Right renal pelvis (tissue), 4 donors: ENCODE results near the gene PSMB10. TPM values are rescaled to one million over a fixed set of nuclear protein-coding genes. Genes with fewer than 3 reads are reported as not detected.

Source experiments
- DNase-seq, 4 donors: peaks; one replicate each; pipeline ENCODE4 v3.0.0-alpha.2; 2013; ENCODE audit warnings: low read depth in 4 of 4, low spot score in 3 of 4, missing footprints in 1 of 4
- polyA plus RNA-seq, 4 donors: library from polyadenylated mRNA; unstranded; fragments of 120-200 nt; gene quantifications; one replicate each; pipeline ENCODE4 v1.2.1, GENCODE V29; 2013; ENCODE audit not compliant: insufficient read length in 4 of 4

PSMB10 gene
- polyA plus RNA-seq, 4 donors = 20.0 to 30.3 (median 21.3) TPM

GRCh38 chr16:67964477-67965131 lies 28.0 kb upstream of the PSMB10 start:
- DNase-seq = no peak

DNA sequence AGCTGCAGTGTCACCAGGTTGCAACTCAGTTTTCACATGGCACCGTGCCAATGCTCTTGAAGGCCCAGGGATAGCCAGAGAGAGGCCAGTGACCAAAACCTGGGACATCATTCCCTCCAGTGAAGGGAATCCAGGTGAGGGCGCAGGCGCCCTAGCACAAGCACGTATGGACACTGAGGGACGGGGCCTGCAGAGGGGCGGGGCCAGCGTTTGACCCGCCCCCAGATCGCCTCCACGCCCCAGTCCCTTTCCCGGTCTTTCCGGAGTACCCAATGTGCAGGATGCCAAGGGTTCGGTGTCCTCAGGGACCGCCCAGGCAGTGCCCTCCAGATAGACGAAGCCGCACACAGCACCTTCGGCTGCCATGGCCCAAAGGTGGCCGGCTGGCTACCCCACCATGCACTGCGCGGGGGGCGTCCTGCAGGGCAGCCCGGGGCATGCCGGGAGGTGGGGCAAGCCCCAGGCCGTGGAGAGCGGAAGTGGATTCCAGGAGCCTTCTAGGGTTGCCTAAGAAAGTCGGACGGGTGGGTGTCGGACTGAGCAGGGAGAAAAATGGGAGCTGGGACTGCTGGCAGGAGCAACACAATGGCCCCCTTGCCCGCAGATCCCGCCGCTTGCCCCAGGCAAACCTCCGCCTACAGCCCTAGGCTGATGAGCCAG lies 27.1 kb upstream of the PSMB10 start:
- DNase-seq = no peak

DNA sequence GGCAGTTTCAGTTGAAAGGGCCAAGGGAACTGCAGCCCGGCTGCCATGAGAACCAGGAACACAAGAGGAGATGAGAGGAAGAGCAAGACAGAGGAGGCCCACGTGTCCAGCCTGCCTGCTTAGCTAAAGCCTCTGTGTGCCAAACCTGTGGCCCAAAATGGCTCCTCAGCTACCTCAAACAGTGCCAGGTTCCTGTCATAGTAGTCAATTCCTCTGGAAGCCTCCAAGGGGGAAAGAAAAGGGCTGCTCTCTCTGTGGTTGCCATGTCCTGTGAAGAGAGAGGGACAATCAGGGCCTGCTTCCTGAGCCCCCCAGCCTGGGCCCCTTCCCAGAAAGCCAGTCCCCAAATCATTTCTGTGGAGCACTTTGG lies 26.6 kb upstream of the PSMB10 start:
- no peak for DNase-seq

- no peak for DNase-seq
Measured at GRCh38 chr16:67962135-67962534, 25.5 kb upstream of the PSMB10 start.

- DNase-seq = no peak
Measured at GRCh38 chr16:67961551-67961957, 24.9 kb upstream of the PSMB10 start.

GRCh38 chr16:67959536-67960329 lies 23.1 kb upstream of the PSMB10 start:
- DNase-seq = no peak

DNA sequence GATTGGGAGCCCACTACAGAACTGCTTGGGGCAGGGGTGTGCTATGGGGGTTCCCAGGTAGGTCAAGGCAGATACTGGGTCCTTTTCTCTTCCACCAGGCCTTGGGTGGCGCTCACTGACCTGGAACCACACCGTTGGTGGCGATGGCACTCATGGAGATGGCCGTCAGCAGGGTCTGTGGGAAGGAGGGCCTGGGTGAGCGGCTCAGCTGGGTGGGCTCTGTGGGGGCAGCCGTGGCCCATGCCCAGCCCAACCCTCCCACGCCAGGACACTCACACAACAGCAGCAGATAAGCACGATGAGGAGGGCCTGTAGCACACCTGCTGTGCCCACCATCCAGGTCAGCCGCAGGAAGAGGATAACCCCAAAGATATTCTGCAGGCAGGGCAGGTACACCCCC lies 21.0 kb upstream of the PSMB10 start:
- DNase-seq = no peak

DNA sequence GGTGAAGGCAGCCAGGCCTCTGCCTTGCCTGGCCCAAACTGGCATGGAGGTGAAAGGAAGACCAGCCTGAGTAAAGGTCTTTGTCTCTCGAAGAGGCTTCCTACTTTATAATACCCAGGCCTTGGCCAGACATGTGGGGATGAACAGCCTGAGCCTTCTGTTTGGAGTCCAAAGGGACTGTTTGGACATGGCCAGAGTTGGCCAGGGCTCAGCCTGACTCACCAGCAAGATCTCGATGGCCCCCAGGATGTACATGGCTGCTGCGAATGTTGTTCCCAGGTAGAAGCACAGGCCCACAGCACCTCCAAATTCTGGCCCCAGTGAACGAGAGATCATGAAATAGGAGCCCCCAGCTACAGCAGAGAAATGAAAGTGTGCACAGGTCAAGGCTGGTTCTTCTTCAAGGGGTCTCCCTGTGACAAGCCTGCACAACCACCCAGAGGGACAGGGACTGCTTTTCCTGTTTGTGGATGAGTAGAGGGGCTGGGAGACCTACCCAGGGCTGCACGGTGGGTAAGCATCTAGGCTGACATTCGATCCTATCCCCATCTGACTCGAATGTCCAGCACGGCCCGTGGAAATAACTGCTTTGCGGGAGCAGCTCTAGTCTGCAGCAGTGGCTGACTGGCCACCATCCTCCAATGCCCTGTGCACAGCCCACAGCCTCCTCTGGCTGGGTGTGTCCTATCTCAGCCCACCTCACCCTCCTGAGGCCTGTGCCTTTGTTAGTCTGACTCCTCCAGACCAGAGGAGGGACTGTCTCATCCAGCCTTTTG lies 18.0 kb upstream of the PSMB10 start:
- DNase-seq = no peak

GRCh38 chr16:67953641-67954375 lies 17.2 kb upstream of the PSMB10 start:
- DNase-seq = no peak

DNA sequence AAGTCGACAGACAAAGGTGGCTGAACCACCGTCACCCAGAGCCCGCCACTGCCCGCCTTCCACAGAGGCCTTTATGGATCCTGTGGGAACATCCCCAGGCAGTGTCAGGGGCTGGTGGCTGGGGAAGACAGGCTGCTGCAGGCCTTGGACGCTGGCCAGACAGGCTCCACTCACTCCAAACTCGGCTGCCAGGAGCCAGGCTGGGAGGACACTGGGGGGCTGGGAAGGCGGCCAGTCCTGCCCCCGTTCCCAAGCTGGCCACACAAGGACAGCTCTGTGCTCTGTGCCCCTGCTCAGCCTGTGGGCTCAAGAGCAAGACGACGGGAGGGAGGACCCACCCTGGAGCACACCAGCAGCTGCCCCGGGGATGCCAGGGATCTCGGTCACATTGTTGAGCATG lies 14.8 kb upstream of the PSMB10 start:
- no peak for DNase-seq

DNA sequence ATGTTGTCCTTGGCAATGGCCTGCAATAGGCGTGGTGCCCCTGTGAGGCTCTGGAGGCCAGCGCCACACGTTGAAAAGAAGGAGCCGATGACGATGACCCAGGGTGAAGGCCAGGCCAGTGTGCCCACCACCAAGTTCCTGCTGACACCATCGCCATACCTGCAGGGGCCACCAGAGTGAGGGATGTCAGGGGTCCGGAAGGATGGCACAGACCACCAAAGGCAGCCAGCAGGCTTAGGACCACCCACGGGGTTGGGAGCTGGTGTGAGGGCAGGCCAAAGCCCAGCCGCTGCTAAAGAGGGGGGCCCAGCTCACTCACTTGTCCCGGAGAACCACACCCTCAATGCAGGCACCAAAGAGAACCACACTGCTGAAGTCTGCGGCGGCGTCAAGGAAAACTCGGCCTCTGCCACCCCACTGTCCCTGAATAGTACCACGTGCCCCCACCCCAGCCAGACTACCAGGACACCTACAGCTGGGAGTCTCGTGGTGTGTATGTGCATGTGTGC lies 13.7 kb upstream of the PSMB10 start:
- DNase-seq = no peak

DNA sequence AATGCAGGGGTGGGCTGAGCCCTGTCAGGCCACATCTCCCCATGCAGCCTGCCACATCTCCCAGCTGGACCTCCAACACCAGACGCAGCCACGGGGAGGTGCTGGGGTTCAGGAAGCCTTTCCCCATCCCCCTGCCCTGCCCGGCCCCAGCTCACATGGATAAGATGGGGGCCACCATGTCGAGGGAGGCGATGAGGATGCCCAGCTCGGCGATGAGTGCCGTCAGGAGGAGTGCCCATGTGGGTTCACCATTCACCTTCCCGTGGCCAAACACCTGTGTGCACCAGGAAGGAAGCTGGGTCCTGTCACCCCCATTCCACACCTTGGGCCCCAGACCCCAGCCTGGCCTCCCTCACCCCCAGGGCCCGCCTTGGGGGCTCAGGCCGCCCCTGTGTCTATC lies 13.0 kb upstream of the PSMB10 start:
- no peak for DNase-seq

- DNase-seq = no peak
Measured at GRCh38 chr16:67948015-67948414, 11.4 kb upstream of the PSMB10 start.

GRCh38 chr16:67946966-67947558 lies 10.4 kb upstream of the PSMB10 start:
- no peak for DNase-seq

- DNase-seq = no peak
Measured at GRCh38 chr16:67946128-67946569, 9.5 kb upstream of the PSMB10 start.

- no peak for DNase-seq
Measured at GRCh38 chr16:67945392-67945933, 8.8 kb upstream of the PSMB10 start.

DNA sequence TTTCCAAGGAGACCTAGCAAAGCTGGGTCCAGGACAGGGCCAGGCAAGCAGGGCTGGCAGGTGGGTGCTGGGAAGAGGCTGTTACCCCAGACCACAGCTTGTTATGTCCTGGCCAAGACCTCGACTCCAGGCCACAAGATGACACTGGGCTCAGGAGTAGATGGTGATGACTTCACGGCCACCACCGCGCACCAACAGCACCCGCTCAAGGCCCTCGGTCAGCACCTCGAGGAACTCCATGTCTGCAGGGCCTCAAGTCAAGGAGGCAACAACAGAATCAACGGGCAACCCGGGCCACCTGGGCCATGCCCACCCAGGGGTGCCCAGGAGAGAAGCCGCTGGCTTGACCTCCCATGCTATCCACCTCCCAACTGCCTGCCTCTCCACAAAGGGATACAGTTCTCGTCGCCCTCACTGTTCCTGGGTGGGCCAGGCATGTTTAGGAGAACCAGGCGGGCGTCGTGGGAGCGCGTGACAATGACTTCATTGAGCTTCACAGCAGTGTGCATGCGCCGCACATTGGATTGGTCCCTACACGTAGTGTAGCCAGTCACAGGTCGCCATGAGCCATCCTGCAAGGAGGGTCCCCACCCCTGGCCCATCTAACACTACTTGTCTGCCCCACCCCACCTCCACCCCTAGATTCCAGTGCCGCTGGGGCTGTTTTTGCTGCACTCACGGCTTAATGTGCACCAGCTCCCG lies 8.2 kb upstream of the PSMB10 start:
- DNase-seq = no peak

GRCh38 chr16:67943619-67944504 lies 7.2 kb upstream of the PSMB10 start, which contains the start of gene LCAT:
LCAT (minus strand) TSS chr16:67944120; CDS start chr16:67944101, 19 bp downstream.
- DNase-seq = no peak
